Endothelial cell of umbilical vein (primary cell): ENCODE results near the gene NCAN. TPM values are rescaled to one million over a fixed set of nuclear protein-coding genes. Genes with fewer than 3 reads are reported as not detected.

Experiments
- BruUV-seq: library from RNA; stranded (reverse); fragments of 400-500 nt; replicated peaks from 2 replicates; lab custom pipeline; 2021; lab: Mats Ljungman, UMichigan
- CTCF ChIA-PET: fragments of 300-600, 350-600 bp; sonication (Branson Sonifier 250); formaldehyde crosslinking; loops from one replicate; lab custom pipeline; 2021; ENCODE audit warnings: antibody characterized with exemption, inconsistent platforms; lab: Charles Lee
- POLR2A ChIA-PET: fragments of 300-600, 350-600 bp; sonication (Branson Sonifier 250); formaldehyde crosslinking; loops from one replicate; lab custom pipeline; 2021; ENCODE audit warnings: antibody characterized with exemption, inconsistent platforms; lab: Charles Lee
- DNase-seq: peaks from one replicate; pipeline ENCODE4 v3.0.0-alpha.2; 2011; ENCODE audit warnings: low read depth, low spot score
- FAIRE-seq: peaks from 2 replicates; lab custom pipeline; 2011; peaks lifted over from hg19 to GRCh38; lab: Jason Lieb, UNC
- H2AFZ ChIP-seq: 2 replicates; pipeline ENCODE4 v1.6.0; 2012; ENCODE audit warnings: low read depth, low read length, control low read depth, inconsistent platforms
- H3K27ac ChIP-seq: 2 replicates; pipeline ENCODE4 v1.5.1; 2011; ENCODE audit warnings: low read depth, mild to moderate bottlenecking, control low read depth, low read length, moderate library complexity; ENCODE audit not compliant: insufficient read depth
- H3K27me3 ChIP-seq, 2 experiments: 2 replicates each; pipeline versions ENCODE4 v1.6.0 to v1.6.1; 2011; ENCODE audit warnings: low read length in 2 of 2, mixed read lengths in 1 of 2; ENCODE audit not compliant: control insufficient read depth in 2 of 2, insufficient read depth in 2 of 2
- H3K36me3 ChIP-seq, 2 experiments: 2 replicates in 1 of 2; 3 replicates in 1 of 2; pipeline ENCODE4 v1.5.1; 2011; ENCODE audit warnings: low read length in 2 of 2, mild to moderate bottlenecking in 1 of 2, moderate library complexity in 1 of 2; ENCODE audit not compliant: control insufficient read depth in 2 of 2, insufficient read depth in 2 of 2; ENCODE audit errors: extremely low read depth in 1 of 2
- H3K4me1 ChIP-seq: 3 replicates; pipeline ENCODE4 v1.5.1; 2011; ENCODE audit warnings: mild to moderate bottlenecking, low read length; ENCODE audit not compliant: control insufficient read depth, insufficient read depth; ENCODE audit errors: extremely low read depth
- H3K4me2 ChIP-seq: 2 replicates; pipeline ENCODE4 v1.6.1; 2011; ENCODE audit warnings: low read length, control low read depth, mixed read lengths; ENCODE audit not compliant: insufficient read depth
- H3K4me3 ChIP-seq, 3 experiments: fragments of 200-600 bp in 1 of 3; sonication (generic), shearing (Covaris generic) in 1 of 3; replicated peaks in 1 of 3; 2 replicates each; pipeline ENCODE4 v1.5.1; 2011 to 2016; ENCODE audit warnings: control low read depth in 3 of 3, low read length in 3 of 3, mild to moderate bottlenecking in 2 of 3, inconsistent platforms in 1 of 3, low read depth in 1 of 3, moderate library complexity in 1 of 3; ENCODE audit not compliant: insufficient read depth in 1 of 3
- H3K79me2 ChIP-seq: 2 replicates; pipeline ENCODE4 v1.6.0; 2012; ENCODE audit warnings: low read length, inconsistent platforms; ENCODE audit not compliant: control insufficient read depth, insufficient read depth
- H3K9ac ChIP-seq: replicated peaks from 2 replicates; pipeline ENCODE3; 2011; ENCODE audit warnings: low read length, control low read depth; ENCODE audit not compliant: insufficient read depth; ENCODE audit errors: extremely low read depth
- H3K9me1 ChIP-seq: replicated peaks from 3 replicates; pipeline ENCODE4 v1.6.0; 2011; ENCODE audit warnings: mild to moderate bottlenecking, low read length; ENCODE audit not compliant: control insufficient read depth, insufficient read depth; ENCODE audit errors: extremely low read depth
- H3K9me3 ChIP-seq: replicated peaks from 2 replicates; pipeline ENCODE4 v1.5.1; 2012; ENCODE audit warnings: low read length, inconsistent platforms; ENCODE audit not compliant: control insufficient read depth, insufficient read depth
- H4K20me1 ChIP-seq: replicated peaks from 2 replicates; pipeline ENCODE3; 2011; ENCODE audit warnings: mild to moderate bottlenecking, low read length; ENCODE audit not compliant: control insufficient read depth, insufficient read depth; ENCODE audit errors: extremely low read depth
- EZH2 ChIP-seq: IDR thresholded peaks from 2 replicates; pipeline ENCODE4 v1.6.1; 2012; ENCODE audit warnings: borderline replicate concordance, low read depth, mild to moderate bottlenecking, moderate library complexity, low read length, inconsistent platforms; ENCODE audit not compliant: severe bottlenecking
- FOS ChIP-seq: IDR thresholded peaks from 2 replicates; pipeline ENCODE4 v1.6.1; 2011; ENCODE audit warnings: mild to moderate bottlenecking, low read length, moderate library complexity, borderline replicate concordance; ENCODE audit not compliant: insufficient read depth
- GATA2 ChIP-seq: IDR thresholded peaks from 2 replicates; pipeline ENCODE4 v1.7.0; 2011; ENCODE audit warnings: low read depth, mild to moderate bottlenecking, moderate library complexity, mixed read lengths, low read length; ENCODE audit not compliant: insufficient read length, insufficient read depth
- JUN ChIP-seq: IDR thresholded peaks from 2 replicates; pipeline ENCODE4 v1.6.1; 2011; ENCODE audit warnings: borderline replicate concordance, low read depth; ENCODE audit not compliant: insufficient read length, insufficient read depth
- MYC ChIP-seq: IDR thresholded peaks from one replicate; pipeline ENCODE4 v1.6.1; 2011; ENCODE audit warnings: mild to moderate bottlenecking, low read depth, low read length
- POLR2A ChIP-seq: IDR thresholded peaks from 2 replicates; pipeline ENCODE4 v1.6.1; 2012; ENCODE audit warnings: low read depth, mild to moderate bottlenecking, control low read depth, low read length
- POLR2AphosphoS5 ChIP-seq: IDR thresholded peaks from 2 replicates; pipeline ENCODE4 v1.6.1; 2012; ENCODE audit warnings: low read depth, mild to moderate bottlenecking, control low read depth, low read length, moderate library complexity; ENCODE audit not compliant: insufficient read depth
- dilution Hi-C: fragments of 300-500 bp; cut with MboI; formaldehyde crosslinking; loops from one replicate; pipeline ENCODE4 v1.15.0; 2019; ENCODE audit warnings: low sequenced_read_pairs; ENCODE audit not compliant: extremely low pct_ligation_motif_present
- intact Hi-C: fragments of 100-400 bp; cut with micrococcal nuclease; formaldehyde crosslinking; loops from one replicate; pipeline ENCODE4 v1.10.0; 2022
- polyA plus RNA-seq, 4 experiments: library from polyadenylated mRNA; depleted of rRNA in 3 of 4; stranded (reverse) in 3 of 4; unstranded in 1 of 4; fragments of >200 nt; gene quantifications; 2 replicates each; pipeline versions ENCODE4 v1.2.1 to v1.2.3, GENCODE V29; 2011 to 2012; ENCODE audit warnings: missing spikeins in 1 of 4
- total RNA-seq: library from RNA; stranded (reverse); gene quantifications from 2 replicates; pipeline ENCODE4 v1.2.3, GENCODE V29; 2021
- TF ChIP-seq, protein P1 (sequence below), 2 donors: IDR thresholded peaks; 1 replicate in 1 of 2; 2 replicates in 1 of 2; pipeline ENCODE4 v1.5.1; 2011; ENCODE audit warnings: low read length in 2 of 2, mild to moderate bottlenecking in 2 of 2, moderate library complexity in 2 of 2, control low read depth in 1 of 2, inconsistent platforms in 1 of 2, low read depth in 1 of 2; ENCODE audit not compliant: insufficient read depth in 1 of 2; ENCODE audit errors: extremely low read depth in 1 of 2
- TF ChIP-seq, protein P2 (sequence below): IDR thresholded peaks from 2 replicates; pipeline ENCODE4 v1.6.1; 2011; ENCODE audit not compliant: insufficient read depth, insufficient read length

Gene NCAN
- total and polyA plus RNA-seq, 2 donors (not counting 3 experiments of a cell fraction or from before 2014, with no cell fraction given) = not detected

DNA sequence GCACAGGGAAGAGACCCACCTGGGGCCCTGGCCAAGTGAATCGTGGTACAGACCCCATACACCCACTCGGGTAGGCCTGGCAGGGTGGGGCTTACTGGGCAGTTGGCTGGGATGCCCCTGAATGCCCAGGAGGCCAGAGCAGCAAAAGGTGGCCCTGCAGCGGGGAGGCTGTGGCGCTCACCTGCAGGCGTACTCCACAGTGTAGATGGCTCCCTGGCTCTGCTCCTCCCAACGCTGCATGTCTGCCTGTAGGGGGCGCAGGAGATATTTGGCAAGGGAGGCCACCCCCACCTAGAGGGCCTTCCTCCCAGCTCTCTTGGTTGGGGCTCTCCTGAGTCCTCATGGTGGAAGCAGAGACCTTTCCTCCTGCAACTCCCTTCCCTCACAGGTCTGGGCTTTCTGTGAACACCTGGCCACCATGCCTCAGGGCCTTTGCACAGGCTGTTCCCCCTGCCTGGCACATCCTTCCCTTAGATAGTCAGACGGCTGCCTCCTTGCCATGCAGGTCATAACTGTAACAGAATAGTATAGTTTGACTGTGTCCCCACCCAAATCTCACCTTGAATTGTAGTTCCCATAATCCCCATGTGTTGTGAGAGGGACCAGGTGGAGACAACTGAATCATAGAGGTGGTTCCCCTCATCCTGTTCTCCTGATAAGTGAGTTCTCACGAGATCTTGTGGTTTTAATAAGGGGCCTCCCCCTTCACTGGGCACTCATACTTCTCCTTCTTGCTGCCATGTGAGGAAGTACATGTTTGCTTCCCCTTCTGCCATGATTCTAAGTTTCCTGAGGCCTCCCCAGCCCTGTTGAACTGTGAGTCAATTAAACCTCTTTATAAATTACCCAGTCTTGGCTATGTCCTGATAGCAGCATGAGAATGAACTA, 25.7 kb upstream of the NCAN start:
- TF ChIP-seq JUN = no peak
- TF ChIP-seq, protein P1, sequence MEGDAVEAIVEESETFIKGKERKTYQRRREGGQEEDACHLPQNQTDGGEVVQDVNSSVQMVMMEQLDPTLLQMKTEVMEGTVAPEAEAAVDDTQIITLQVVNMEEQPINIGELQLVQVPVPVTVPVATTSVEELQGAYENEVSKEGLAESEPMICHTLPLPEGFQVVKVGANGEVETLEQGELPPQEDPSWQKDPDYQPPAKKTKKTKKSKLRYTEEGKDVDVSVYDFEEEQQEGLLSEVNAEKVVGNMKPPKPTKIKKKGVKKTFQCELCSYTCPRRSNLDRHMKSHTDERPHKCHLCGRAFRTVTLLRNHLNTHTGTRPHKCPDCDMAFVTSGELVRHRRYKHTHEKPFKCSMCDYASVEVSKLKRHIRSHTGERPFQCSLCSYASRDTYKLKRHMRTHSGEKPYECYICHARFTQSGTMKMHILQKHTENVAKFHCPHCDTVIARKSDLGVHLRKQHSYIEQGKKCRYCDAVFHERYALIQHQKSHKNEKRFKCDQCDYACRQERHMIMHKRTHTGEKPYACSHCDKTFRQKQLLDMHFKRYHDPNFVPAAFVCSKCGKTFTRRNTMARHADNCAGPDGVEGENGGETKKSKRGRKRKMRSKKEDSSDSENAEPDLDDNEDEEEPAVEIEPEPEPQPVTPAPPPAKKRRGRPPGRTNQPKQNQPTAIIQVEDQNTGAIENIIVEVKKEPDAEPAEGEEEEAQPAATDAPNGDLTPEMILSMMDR (IDR thresholded peaks at IDR 0.05; ENCODE audit: extremely low read depth in 1 of 2, insufficient read depth in 1 of 2, low read depth in 1 of 2, low read length in 2 of 2) = peak; percentile 71 to 80
- no peak overlapping the region for H3K4me2 ChIP-seq
- POLR2A ChIA-PET = no interaction called here
- H3K27ac ChIP-seq = no peak overlapping the region
- H4K20me1 ChIP-seq = no peaks in the 10 kb centered on the region
- no TSS peak for BruUV-seq
- H2AFZ ChIP-seq = no peak overlapping the region
- CTCF ChIA-PET = interaction anchor here (2.5 kb wide), 1 partner anchor 157 kb away, joined by 16 read pairs; no protein-coding TSS in a partner anchor
- no peak for FAIRE-seq
- H3K9ac ChIP-seq = no peak overlapping the region
- H3K4me3 ChIP-seq = no peak overlapping the region
- no peaks in the 10 kb centered on the region for H3K9me1 ChIP-seq
- peaks cover 5% of the 10 kb centered on the region for H3K4me1 ChIP-seq
- H3K27me3 ChIP-seq = no peaks in the 10 kb centered on the region
- H3K79me2 ChIP-seq = peaks cover 11% of the 10 kb centered on the region
- intact Hi-C loops = loop anchor here (1.0 kb wide), 1 partner anchor 156 kb away; no protein-coding TSS in a partner anchor
- dilution Hi-C loops = no loop called here
- H3K9me3 ChIP-seq = no peaks in the 10 kb centered on the region
- DNase-seq = peak; percentile 15
- no peaks in the 10 kb centered on the region for H3K36me3 ChIP-seq

DNA sequence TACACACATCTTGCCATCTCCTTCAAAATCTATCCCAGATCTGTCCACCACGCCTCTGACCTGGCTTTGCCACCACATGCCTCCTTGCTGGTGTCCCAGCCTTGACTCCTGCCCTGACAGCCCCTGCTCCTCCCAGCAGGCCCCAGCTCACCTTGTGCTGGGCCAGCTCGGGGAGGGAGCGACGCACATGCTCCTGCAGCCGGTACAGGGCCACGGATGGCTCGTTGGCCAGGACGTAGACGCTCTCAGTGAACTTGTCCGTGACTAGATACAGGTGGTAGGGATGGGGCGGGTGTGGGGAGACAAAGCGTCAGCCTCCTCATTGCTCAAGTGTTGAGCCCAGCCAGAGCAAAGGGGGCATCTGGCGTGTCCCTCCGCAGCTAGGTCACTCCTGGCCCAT, 25.0 kb upstream of the NCAN start:
- H3K9ac ChIP-seq = no peak overlapping the region
- H4K20me1 ChIP-seq = no peaks in the 10 kb centered on the region
- no peak overlapping the region for H3K4me2 ChIP-seq
- dilution Hi-C loops = no loop called here
- no peaks in the 10 kb centered on the region for H3K9me3 ChIP-seq
- H2AFZ ChIP-seq = no peak overlapping the region
- BruUV-seq = no TSS peak
- H3K27ac ChIP-seq = no peak overlapping the region
- H3K27me3 ChIP-seq = no peaks in the 10 kb centered on the region
- CTCF ChIA-PET = interaction anchor here (2.5 kb wide), 1 partner anchor 156 kb away, joined by 16 read pairs; no protein-coding TSS in a partner anchor
- no peak overlapping the region for H3K4me3 ChIP-seq
- TF ChIP-seq, protein P2, sequence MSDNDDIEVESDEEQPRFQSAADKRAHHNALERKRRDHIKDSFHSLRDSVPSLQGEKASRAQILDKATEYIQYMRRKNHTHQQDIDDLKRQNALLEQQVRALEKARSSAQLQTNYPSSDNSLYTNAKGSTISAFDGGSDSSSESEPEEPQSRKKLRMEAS = no peak
- TF ChIP-seq JUN (no peak), MYC (no peak), FOS (no peak), POLR2AphosphoS5 (no peak), EZH2 (no peak), POLR2A (no peak), GATA2 (no peak)
- TF ChIP-seq, protein P1 (IDR thresholded peaks at IDR 0.05; ENCODE audit: extremely low read depth in 1 of 2, insufficient read depth in 1 of 2, low read depth in 1 of 2, low read length in 2 of 2) = no peak
- H3K4me1 ChIP-seq = peaks cover 9% of the 10 kb centered on the region
- no peaks in the 10 kb centered on the region for H3K36me3 ChIP-seq
- H3K79me2 ChIP-seq = peaks cover 18% of the 10 kb centered on the region
- POLR2A ChIA-PET = no interaction called here
- FAIRE-seq (no peak), DNase-seq (no peak)
- no peaks in the 10 kb centered on the region for H3K9me1 ChIP-seq
- intact Hi-C loops = loop anchor here (1.0 kb wide), 1 partner anchor 156 kb away; no protein-coding TSS in a partner anchor
